Measurements from ENCODE around the gene TMEM184B.

Gene TMEM184B

DNA sequence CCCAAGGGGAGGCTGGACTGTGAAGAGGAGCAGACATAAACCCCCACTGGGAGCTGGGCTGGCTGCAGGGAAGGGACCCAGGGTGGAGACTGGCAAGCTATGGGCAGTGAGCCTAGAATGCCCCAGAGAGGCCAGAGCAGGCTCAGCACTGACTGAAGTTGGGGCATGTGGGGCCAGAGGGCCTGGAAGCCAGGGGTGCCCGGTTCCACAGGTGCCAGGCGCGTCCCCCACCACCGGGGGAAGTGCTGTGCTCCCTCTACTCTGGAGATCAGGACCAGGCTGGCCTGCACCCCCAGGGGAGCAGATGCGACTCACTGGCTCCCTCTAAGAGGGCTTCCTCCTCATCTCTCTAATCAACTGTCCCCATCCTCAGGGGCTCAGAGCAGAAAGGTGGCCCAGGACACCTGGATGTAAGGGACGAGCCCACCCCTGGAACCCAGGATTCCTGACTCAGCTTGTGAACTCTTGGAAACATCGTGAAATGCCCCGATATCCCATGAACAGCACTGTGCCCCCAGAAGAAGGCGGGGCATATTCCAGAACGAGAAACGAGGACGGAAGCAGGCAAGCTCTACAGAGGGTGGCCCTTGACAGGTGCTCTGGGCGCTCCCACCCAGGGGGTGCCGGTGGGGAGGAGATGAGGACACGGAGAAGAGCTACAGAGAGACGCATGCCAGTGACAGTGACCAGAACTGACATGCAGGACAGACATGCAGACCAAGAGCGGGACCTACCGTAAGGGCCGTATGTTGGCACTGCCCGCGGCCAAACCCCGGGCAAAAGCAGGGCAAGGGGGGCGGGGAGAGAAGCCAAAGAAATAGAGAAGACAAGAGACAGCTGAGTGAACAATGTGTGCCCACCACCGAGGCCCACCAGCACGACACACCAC is 50.7 kb downstream of the TMEM184B start:
- H3K4me3 ChIP-seq (ENCODE audit: low read length), result no peak overlapping the region
- DNase-seq (ENCODE audit: low read depth), result no peak
- no peak for TF ChIP-seq CTCF (conservative IDR thresholded peaks at IDR 0.05; ENCODE audit: low read depth, low read length)

GRCh38 chr22:38221407-38221806 is 51.4 kb downstream of the TMEM184B start:
- no peak for TF ChIP-seq CTCF (conservative IDR thresholded peaks at IDR 0.05; ENCODE audit: low read depth, low read length)
- no peak for DNase-seq (ENCODE audit: low read depth)
- no peak overlapping the region for H3K4me3 ChIP-seq (ENCODE audit: low read length)

DNA sequence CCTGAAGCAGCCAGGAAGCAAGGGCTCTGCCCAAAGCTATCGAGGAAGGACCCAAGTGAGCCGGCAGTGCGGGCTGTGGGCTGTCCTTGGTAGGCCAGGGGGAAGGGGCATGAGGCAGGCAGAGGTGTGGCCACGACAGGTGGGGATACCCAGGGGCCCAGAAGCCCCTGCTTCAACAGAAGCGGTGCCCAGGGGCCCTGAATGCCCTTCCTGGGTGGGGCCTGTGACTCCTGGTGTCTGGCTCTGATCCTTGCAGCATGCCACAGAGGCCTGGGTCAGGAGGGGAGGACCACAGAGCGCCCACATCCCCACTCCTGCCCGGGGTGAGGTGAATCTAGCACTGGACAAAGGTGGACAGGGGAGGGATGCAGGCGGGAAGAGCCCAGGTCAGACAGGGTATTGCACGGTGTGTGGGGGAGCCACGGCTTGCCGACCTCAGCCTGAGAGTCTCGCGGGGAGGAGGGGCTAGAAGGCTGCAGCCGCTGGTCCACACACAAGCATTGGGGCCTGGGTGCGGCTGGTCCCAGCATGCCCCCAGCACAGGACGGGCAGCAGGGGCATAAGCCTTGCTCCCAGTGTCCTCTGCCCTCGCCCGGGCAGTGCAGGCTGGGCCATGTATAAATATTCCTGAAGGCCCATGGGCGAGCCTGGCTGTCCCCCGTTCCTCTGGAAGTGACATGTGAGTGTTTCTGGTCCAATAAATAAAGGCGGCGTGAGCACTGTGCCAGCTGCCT is 52.0 kb downstream of the TMEM184B start:
- H3K4me3 ChIP-seq (ENCODE audit: low read length), result no peak overlapping the region
- no peak for TF ChIP-seq CTCF (conservative IDR thresholded peaks at IDR 0.05; ENCODE audit: low read depth, low read length)
- DNase-seq (ENCODE audit: low read depth), result no peak

GRCh38 chr22:38220163-38220562 is 52.6 kb downstream of the TMEM184B start:
- no peak for TF ChIP-seq CTCF (conservative IDR thresholded peaks at IDR 0.05; ENCODE audit: low read depth, low read length)
- no peak overlapping the region for H3K4me3 ChIP-seq (ENCODE audit: low read length)
- DNase-seq (ENCODE audit: low read depth), result no peak

GRCh38 chr22:38219632-38220031 is 53.2 kb downstream of the TMEM184B start:
- no peak overlapping the region for H3K4me3 ChIP-seq (ENCODE audit: low read length)
- no peak for DNase-seq (ENCODE audit: low read depth)
- no peak for TF ChIP-seq CTCF (conservative IDR thresholded peaks at IDR 0.05; ENCODE audit: low read depth, low read length)

DNA sequence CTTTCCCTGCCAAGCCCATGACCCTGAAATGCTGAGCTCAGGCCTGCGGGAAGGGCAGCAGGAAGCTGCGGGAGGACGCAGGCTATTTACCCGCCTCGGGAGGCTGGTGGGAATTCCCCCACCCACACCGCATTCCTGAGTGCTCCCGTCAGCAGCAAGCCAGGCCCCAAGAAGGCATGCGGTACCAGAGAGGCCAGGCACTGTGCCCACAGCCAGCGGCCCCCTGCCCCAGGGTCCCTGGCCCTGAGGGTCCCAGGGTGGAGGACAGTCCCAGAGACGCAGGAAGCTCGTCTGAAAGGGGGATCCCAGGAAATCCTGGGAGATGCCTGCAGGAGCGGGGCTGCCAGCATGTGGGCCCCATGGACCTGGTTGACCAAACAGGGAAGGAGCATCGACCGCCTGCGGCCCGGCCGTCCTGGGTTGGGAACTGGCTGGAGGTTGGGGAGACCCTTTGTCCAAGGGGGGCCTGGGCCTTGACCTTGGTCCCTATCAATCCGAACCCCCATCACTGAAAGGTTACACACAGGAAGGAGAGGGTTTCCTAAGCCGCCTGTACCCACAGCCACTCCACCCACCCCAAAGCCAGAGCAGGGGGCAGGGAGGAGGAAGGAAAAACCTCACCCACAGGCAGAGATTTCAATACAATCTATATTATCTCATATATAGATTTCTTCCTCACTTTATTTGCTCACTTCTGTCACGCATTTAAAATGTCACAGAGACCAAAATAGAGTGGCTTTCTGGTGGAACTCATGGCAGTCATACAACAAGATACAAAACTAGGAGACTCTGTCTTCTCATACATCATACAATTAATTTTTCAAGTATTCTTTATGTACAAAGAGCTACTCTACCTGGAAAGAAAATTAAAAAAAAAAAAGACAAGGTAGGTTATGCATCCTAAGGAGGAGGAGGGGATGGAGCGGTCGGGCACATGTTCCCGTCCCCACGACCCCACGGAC is 53.9 kb downstream of the TMEM184B start:
- no peak overlapping the region for H3K4me3 ChIP-seq (ENCODE audit: low read length)
- peak; percentile 95 for DNase-seq (ENCODE audit: low read depth)

More for the DNA sequence above, 53.9 kb downstream of the TMEM184B start:
- TF ChIP-seq CTCF (conservative IDR thresholded peaks at IDR 0.05; ENCODE audit: low read depth, low read length), result no peak

All from retinal pigment epithelial cell (primary cell).